ENCODE results near the gene BCDIN3D.

DNA sequence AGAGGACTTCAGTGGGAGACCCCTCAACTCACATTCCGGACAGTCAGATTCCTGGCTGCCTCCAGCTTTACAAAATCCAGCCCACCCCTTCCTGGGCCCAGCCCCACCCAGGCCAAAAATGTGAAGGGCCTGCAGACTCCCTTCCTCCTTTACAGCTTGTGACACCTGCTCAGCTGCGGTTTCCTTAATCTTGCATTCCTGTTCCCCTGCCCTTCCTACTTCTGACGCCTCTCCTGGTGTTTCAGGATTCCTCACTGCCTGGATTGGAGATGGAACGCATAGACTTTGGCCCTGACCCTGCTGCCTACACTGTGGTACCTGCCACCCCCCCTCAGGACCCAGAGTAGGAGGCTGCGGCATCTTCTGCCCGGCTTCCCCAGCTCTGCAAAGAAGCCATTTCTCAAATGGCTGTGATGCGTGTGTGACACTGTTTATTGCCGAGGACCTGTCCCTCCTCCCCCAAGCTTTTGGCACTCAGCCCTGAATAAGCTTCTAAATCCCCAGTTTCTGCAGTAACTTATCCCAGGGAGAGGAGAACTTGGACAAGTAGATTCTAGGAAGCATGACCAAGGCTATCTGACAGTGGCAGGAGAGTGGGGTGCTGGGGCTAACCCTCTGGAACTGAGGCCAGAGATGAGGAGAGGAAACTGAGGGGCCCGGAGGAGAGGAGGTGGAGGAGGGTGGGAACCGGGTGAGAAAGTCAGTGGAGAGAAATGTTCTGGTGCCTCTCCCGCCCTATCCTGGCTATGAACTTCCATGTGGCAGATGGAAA is 24.9 kb upstream of the BCDIN3D start:
- TF ChIP-seq, protein P1, sequence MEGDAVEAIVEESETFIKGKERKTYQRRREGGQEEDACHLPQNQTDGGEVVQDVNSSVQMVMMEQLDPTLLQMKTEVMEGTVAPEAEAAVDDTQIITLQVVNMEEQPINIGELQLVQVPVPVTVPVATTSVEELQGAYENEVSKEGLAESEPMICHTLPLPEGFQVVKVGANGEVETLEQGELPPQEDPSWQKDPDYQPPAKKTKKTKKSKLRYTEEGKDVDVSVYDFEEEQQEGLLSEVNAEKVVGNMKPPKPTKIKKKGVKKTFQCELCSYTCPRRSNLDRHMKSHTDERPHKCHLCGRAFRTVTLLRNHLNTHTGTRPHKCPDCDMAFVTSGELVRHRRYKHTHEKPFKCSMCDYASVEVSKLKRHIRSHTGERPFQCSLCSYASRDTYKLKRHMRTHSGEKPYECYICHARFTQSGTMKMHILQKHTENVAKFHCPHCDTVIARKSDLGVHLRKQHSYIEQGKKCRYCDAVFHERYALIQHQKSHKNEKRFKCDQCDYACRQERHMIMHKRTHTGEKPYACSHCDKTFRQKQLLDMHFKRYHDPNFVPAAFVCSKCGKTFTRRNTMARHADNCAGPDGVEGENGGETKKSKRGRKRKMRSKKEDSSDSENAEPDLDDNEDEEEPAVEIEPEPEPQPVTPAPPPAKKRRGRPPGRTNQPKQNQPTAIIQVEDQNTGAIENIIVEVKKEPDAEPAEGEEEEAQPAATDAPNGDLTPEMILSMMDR (optimal IDR thresholded peaks at IDR 0.05 in 1 of 3, IDR thresholded peaks at IDR 0.05 in 1 of 3, conservative IDR thresholded peaks at IDR 0.05 in 1 of 3; ENCODE audit: extremely low read depth in 1 of 3, insufficient read depth in 2 of 3, low read length in 3 of 3) = no peak
- TF ChIP-seq EZH2 (IDR thresholded peaks at IDR 0.05; ENCODE audit: low read length) = no peak

Data from keratinocyte (primary cell).